Ovary (tissue), 3 donors: ENCODE results near the gene CDK3.
"Not testable (repeated sequence)": the region's sequence is repeated elsewhere in the genome, so short reads cannot be mapped to it uniquely, and the experiment has no call there.

Experiments used
- EP300 ChIP-seq: sonication (generic); formaldehyde crosslinking; IDR thresholded peaks from one replicate; pipeline ENCODE4 v1.6.1; 2017; ENCODE audit warnings: antibody characterized with exemption
- POLR2A ChIP-seq: fragments of 450-650 bp; IDR thresholded peaks from one replicate; pipeline ENCODE4 v1.6.1; 2017; ENCODE audit warnings: antibody characterized with exemption, mild to moderate bottlenecking, moderate library complexity
- TF ChIP-seq, protein P1 (sequence below), 3 donors: fragments of 450-650 bp in 2 of 3; fragments of 200-600 bp in 1 of 3; IDR thresholded peaks; one replicate each; pipeline versions ENCODE4 v1.5.1 to v1.8.0; 2016 to 2022; ENCODE audit warnings: antibody characterized with exemption in 3 of 3, mild to moderate bottlenecking in 1 of 3
- donor health status: DM: no; HTN: no; CAD: no.

GRCh38 chr17:75969044-75969443 is 31.6 kb upstream of the CDK3 start:
- TF ChIP-seq, protein P1, sequence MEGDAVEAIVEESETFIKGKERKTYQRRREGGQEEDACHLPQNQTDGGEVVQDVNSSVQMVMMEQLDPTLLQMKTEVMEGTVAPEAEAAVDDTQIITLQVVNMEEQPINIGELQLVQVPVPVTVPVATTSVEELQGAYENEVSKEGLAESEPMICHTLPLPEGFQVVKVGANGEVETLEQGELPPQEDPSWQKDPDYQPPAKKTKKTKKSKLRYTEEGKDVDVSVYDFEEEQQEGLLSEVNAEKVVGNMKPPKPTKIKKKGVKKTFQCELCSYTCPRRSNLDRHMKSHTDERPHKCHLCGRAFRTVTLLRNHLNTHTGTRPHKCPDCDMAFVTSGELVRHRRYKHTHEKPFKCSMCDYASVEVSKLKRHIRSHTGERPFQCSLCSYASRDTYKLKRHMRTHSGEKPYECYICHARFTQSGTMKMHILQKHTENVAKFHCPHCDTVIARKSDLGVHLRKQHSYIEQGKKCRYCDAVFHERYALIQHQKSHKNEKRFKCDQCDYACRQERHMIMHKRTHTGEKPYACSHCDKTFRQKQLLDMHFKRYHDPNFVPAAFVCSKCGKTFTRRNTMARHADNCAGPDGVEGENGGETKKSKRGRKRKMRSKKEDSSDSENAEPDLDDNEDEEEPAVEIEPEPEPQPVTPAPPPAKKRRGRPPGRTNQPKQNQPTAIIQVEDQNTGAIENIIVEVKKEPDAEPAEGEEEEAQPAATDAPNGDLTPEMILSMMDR (IDR thresholded peaks at IDR 0.05), result not testable (repeated sequence)
- not testable (repeated sequence) for TF ChIP-seq POLR2A, EP300
